ENCODE results near the gene COG5. TPM values are rescaled to one million over a fixed set of nuclear protein-coding genes. Genes with fewer than 3 reads are reported as not detected.

Gene COG5
- polyA plus RNA-seq, 3 donors = 8.8 to 11.1 (median 9.8) TPM

DNA sequence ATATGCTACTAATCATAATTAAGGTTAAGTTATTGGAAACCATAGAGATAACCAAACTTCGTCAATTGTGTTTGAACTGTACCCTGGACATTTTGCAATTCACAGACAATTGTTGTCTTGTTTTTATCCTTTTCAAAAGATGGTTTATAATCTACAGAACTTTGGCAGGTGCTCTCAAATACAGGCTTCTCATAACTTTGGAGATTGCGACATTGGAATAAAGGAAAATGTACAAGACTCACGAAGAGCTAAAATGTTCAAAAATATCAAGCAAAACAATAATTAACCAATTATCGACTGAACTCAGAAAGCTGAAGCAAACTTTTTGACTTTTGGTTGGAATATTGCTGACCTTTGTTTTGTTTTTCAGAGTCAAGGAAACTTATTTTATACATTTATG, 182.3 kb downstream of the COG5 start:
- 66 to 86% (median 85%) methylated on average over 4 of the region's 4 CpGs for WGBS, 3 donors
- no peak overlapping the region for H3K27ac ChIP-seq (ENCODE audit: low read depth, low read length)

DNA sequence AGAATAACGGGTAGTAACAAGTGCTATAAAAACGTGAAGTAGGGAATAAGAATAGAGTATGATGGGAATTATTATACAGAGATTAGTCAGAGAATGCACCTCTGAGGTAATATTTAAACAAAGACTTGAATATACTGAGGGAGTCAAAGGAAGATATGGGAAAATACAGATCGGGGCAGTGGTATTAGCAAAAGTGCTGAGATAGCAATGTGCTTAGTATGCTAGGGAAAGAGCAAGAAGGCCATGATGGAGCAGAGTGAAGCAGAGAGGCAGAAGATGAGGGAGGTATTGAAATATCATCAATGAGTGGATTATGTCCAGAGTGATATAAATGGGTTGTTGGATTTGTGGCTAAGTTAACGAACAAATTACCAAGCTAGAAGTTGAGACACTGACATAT, 190.4 kb downstream of the COG5 start:
- no peak overlapping the region for H3K27ac ChIP-seq (ENCODE audit: low read depth, low read length)
- 90 to 92% (median 91%) methylated on average over 4 of the region's 4 CpGs for whole genome bisulfite sequencing, 3 donors

GRCh38 chr7:107372298-107372697, 191.4 kb downstream of the COG5 start:
- no peak overlapping the region for H3K27ac ChIP-seq (ENCODE audit: low read depth, low read length)
- WGBS, 3 donors = 80 to 90% (median 81%) methylated on average over 1 of the region's 1 CpG

DNA sequence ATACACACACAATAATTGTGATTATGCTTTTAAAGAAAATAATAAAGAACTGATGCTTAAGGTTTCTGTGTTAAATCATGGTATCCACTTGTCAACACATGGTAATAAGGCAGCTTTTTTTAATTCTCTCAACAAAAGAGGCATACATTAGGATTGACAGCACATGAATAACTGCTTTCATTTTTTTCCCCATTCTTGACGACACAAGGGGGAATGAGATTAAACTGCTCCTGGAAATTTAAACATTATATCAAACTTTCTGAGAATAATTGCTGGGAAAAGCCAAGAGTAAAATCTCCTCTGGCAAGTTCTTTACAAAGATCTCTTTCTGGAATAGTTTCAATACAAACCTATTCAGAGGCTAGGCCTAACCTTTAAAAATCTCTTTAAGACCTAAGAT, 192.9 kb downstream of the COG5 start:
- no peak overlapping the region for H3K27ac ChIP-seq (ENCODE audit: low read depth, low read length)
- 76 to 90% (median 87%) methylated on average over 1 of the region's 1 CpG for WGBS, 3 donors

DNA sequence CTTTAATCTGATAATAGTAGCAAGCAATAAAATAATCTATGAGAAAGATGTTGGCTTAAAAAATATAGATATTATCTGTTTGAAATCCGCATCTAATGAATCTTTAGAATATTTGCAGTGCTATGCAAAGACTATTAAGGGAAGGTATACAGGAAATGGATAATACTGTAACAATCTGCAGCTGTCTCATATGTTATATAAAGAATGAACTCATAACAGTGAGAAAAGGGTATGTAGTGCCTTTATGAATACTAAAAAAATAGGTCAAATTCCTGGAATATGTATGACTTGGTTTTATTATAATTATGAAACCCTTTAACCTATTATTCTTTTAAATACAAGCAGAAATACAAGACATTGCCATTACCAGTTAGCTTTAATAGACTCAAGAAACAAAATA, 198.9 kb downstream of the COG5 start:
- no peak overlapping the region for H3K27ac ChIP-seq (ENCODE audit: low read depth, low read length)
- 89 to 97% (median 92%) methylated on average over 1 of the region's 1 CpG for WGBS, 3 donors

- no peak overlapping the region for H3K27ac ChIP-seq (ENCODE audit: low read depth, low read length)
- 86 to 98% (median 98%) methylated on average over 9 of the region's 9 CpGs for WGBS, 3 donors
Observed at GRCh38 chr7:107359520-107360316, 204.0 kb downstream of the COG5 start.

DNA sequence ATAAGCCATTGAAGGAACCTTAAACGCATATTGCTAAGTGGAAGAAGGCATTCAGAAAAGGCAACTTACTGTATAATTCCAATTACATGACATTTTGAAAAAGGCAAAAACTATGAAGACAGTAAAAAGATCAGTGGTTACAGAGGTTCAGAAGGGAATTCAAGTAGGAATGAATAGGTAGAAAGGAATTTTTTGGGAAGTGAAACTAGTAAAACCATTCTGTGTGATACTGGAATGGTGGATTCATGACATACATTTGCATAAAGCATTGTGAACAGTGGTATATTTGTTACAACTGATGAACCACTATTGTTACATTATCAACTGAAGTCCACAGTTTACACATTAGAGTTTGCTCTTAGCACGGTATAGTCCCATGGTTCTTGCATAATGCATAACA, 208.1 kb downstream of the COG5 start:
- no peak overlapping the region for H3K27ac ChIP-seq (ENCODE audit: low read depth, low read length)
- 97 to 99% (median 97%) methylated on average over 2 of the region's 2 CpGs for WGBS, 3 donors

- WGBS, 3 donors = 97 to 99% (median 97%) methylated on average over 3 of the region's 3 CpGs
Observed at GRCh38 chr7:107354640-107355039, 209.1 kb downstream of the COG5 start.

DNA sequence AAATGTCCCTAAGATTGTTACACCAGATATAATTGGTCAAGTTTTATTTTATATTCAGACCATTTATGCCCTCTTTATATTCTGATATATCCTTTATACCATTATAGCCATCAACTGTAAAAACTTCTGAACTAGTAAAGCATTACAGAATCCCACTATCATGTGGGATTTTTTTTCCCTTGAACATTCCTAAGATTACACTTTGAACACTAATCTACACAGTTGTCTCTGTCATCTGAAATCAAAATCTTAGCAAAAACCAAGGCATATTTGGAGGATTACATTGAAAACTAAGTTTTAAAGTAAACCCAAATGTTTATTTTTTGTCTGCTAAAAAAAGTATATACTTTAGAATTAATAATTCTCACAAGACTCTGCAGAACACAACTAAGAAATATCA, 210.0 kb downstream of the COG5 start:
- no peak overlapping the region for H3K27ac ChIP-seq (ENCODE audit: low read depth, low read length)

More at GRCh38 chr7:107354640-107355039, 209.1 kb downstream of the COG5 start:
- H3K27ac ChIP-seq (ENCODE audit: low read depth, low read length) = no peak overlapping the region

GRCh38 chr7:107345898-107346297, 217.8 kb downstream of the COG5 start:
- 82 to 100% (median 97%) methylated on average over 1 of the region's 1 CpG for WGBS, 3 donors
- H3K27ac ChIP-seq (ENCODE audit: low read depth, low read length) = no peak overlapping the region

GRCh38 chr7:107344799-107345198, 218.9 kb downstream of the COG5 start:
- 96 to 97% (median 97%) methylated on average over 5 of the region's 5 CpGs for WGBS, 3 donors
- no peak overlapping the region for H3K27ac ChIP-seq (ENCODE audit: low read depth, low read length)

DNA sequence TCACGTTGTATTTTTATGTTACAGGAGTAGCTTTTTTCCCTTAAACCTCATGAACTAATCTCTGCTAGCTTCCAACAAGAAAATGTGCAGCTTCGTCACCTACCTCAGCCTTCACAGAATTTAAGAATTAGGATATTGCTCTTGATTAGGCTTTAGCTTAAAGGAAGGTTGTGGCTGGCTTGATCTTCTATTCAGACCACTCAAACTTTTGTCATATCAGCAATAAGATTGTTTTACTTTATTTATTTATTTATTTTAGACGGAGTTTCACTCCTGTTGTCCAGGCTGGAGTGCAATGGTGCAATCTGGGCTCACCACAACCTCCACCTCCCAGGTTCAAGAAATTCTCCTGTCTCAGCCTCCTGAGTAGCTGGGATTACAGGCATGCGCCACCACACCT, 219.4 kb downstream of the COG5 start:
- 95 to 99% (median 99%) methylated on average over 4 of the region's 4 CpGs for WGBS, 3 donors
- H3K27ac ChIP-seq (ENCODE audit: low read depth, low read length) = no peak overlapping the region

GRCh38 chr7:107338080-107338479, 225.6 kb downstream of the COG5 start:
- no peak overlapping the region for H3K27ac ChIP-seq (ENCODE audit: low read depth, low read length)
- WGBS, 3 donors = 96 to 100% (median 97%) methylated on average over 1 of the region's 1 CpG

- no peak overlapping the region for H3K27ac ChIP-seq (ENCODE audit: low read depth, low read length)
- WGBS, 3 donors = 42 to 64% (median 46%) methylated on average over 4 of the region's 4 CpGs
Observed at GRCh38 chr7:107332488-107333269, 231.0 kb downstream of the COG5 start.

DNA sequence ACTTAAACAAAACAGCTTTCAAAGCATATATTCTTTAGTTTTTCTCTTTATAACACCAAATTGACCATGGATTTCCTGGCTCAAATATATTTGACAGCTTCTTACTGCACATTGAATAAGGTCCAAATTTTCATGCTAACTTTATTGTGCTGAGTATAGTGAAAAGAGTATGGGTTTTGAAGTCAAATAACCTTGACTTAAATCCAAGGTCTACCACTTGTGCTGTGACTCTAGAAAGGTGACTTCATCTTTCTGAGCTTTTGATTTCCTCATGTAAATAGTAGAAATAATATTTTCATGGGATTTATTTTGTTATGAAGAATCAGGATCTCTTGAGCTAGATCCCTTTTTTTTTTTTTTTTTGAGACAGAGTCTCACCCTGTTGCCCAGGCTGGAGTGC, 233.2 kb downstream of the COG5 start:
- no peak overlapping the region for H3K27ac ChIP-seq (ENCODE audit: low read depth, low read length)

GRCh38 chr7:107327986-107328569, 235.6 kb downstream of the COG5 start:
- no peak overlapping the region for H3K27ac ChIP-seq (ENCODE audit: low read depth, low read length)

- no peak overlapping the region for H3K27ac ChIP-seq (ENCODE audit: low read depth, low read length)
- WGBS, 3 donors = 94 to 96% (median 95%) methylated on average over 3 of the region's 3 CpGs
Observed at GRCh38 chr7:107326061-107326460, 237.7 kb downstream of the COG5 start.

GRCh38 chr7:107322015-107322414, 241.7 kb downstream of the COG5 start:
- no peak overlapping the region for H3K27ac ChIP-seq (ENCODE audit: low read depth, low read length)

GRCh38 chr7:107321611-107322010, 242.1 kb downstream of the COG5 start:
- no peak overlapping the region for H3K27ac ChIP-seq (ENCODE audit: low read depth, low read length)
- 83 to 85% (median 84%) methylated on average over 1 of the region's 1 CpG for WGBS, 3 donors

More at GRCh38 chr7:107322015-107322414, 241.7 kb downstream of the COG5 start:
- WGBS, 3 donors = 71 to 81% (median 79%) methylated on average over 1 of the region's 1 CpG
